IMR-90 (cell line): ENCODE measurements around the gene TIMM13. TPM values are rescaled to one million over a fixed set of nuclear protein-coding genes. Genes with fewer than 3 reads are reported as not detected.
A peak's percentile ranks its signal among the peaks of the same experiment; 100 is the strongest.

Source experiments
- ATAC-seq: fragments of 200-7000 bp; cut with Tn5 transposase; 2 replicates; pipeline ENCODE4 v1.9.1; 2020; ENCODE audit warnings: low read depth, mild to moderate bottlenecking, moderate library complexity
- BruUV-seq: library from RNA; stranded (reverse); fragments of 400-500 nt; replicated peaks from 2 replicates; lab custom pipeline; 2021; lab: Mats Ljungman, UMichigan
- CTCF ChIA-PET: fragments of 300-600 bp; formaldehyde crosslinking; extraction: SDS; loops from one replicate; lab custom pipeline; 2021; ENCODE audit warnings: antibody characterized with exemption; lab: Yijun Ruan, JAX
- POLR2A ChIA-PET: fragments of 300-600 bp; sonication (Branson Sonifier 250); formaldehyde crosslinking; loops from one replicate; lab custom pipeline; 2022; ENCODE audit warnings: antibody characterized with exemption; ENCODE audit not compliant: unreplicated experiment; lab: Charles Lee
- DNase-seq: peaks from one replicate; pipeline ENCODE4 v3.0.0; 2013
- H2AFZ ChIP-seq: replicated peaks from 2 replicates; pipeline ENCODE3; 2013; ENCODE audit warnings: low read length, mild to moderate bottlenecking; ENCODE audit not compliant: poor library complexity
- H2AK5ac ChIP-seq: 2 replicates; pipeline ENCODE4 v1.6.1; 2013; ENCODE audit warnings: low read depth, low read length, inconsistent platforms
- H2AK9ac ChIP-seq: replicated peaks from 2 replicates; pipeline ENCODE3; 2013; ENCODE audit warnings: mild to moderate bottlenecking, low read depth, low read length, moderate library complexity; ENCODE audit not compliant: poor library complexity
- H2BK120ac ChIP-seq: 2 replicates; pipeline ENCODE4 v1.6.1; 2013; ENCODE audit warnings: low read depth, low read length, inconsistent platforms
- H2BK15ac ChIP-seq: 3 replicates; pipeline ENCODE4 v1.6.1; 2013; ENCODE audit warnings: low read depth, low read length, inconsistent platforms
- H2BK20ac ChIP-seq: 2 replicates; pipeline ENCODE4 v1.6.1; 2013; ENCODE audit warnings: low read depth, mild to moderate bottlenecking, inconsistent platforms, low read length, moderate library complexity
- H2BK5ac ChIP-seq: 2 replicates; pipeline ENCODE4 v1.6.1; 2013; ENCODE audit warnings: mild to moderate bottlenecking, low read depth, low read length, inconsistent platforms; ENCODE audit not compliant: poor library complexity, severe bottlenecking
- H3K14ac ChIP-seq: replicated peaks from 2 replicates; pipeline ENCODE4 v1.6.1; 2013; ENCODE audit warnings: low read depth, low read length, inconsistent platforms
- H3K18ac ChIP-seq: 2 replicates; pipeline ENCODE4 v1.6.1; 2013; ENCODE audit warnings: low read depth, low read length, control low read depth
- H3K23ac ChIP-seq: 2 replicates; pipeline ENCODE4 v1.6.1; 2013; ENCODE audit warnings: low read depth, low read length, inconsistent platforms
- H3K27ac ChIP-seq: 2 replicates; pipeline ENCODE4 v1.5.1; 2013; ENCODE audit warnings: mild to moderate bottlenecking, control low read depth, low read length; ENCODE audit not compliant: insufficient read depth
- H3K27me3 ChIP-seq: 2 replicates; pipeline ENCODE4 v1.6.1; 2013; ENCODE audit warnings: low read length; ENCODE audit not compliant: control insufficient read depth, insufficient read depth
- H3K36me3 ChIP-seq: 2 replicates; pipeline ENCODE4 v1.6.1; 2013; ENCODE audit warnings: low read length, mixed read lengths; ENCODE audit not compliant: control insufficient read depth, insufficient read depth
- H3K4ac ChIP-seq: 2 replicates; pipeline ENCODE4 v1.6.1; 2013; ENCODE audit warnings: low read depth, low read length, inconsistent platforms
- H3K4me1 ChIP-seq: 2 replicates; pipeline ENCODE4 v1.6.1; 2013; ENCODE audit warnings: low read length, mixed read lengths; ENCODE audit not compliant: control insufficient read depth, insufficient read depth
- H3K4me2 ChIP-seq: 2 replicates; pipeline ENCODE4 v1.6.1; 2013; ENCODE audit warnings: low read depth, mild to moderate bottlenecking, control low read depth, low read length, moderate library complexity
- H3K4me3 ChIP-seq: 2 replicates; pipeline ENCODE4 v1.5.1; 2013; ENCODE audit warnings: low read depth, mild to moderate bottlenecking, control low read depth, low read length, moderate library complexity; ENCODE audit not compliant: insufficient read depth
- H3K56ac ChIP-seq: 2 replicates; pipeline ENCODE4 v1.6.1; 2013; ENCODE audit warnings: low read length, inconsistent platforms; ENCODE audit not compliant: insufficient read depth; ENCODE audit errors: extremely low read depth
- H3K79me1 ChIP-seq, 2 experiments: 2 replicates each; pipeline ENCODE4 v1.6.1; 2013; ENCODE audit warnings: low read length in 2 of 2, inconsistent platforms in 1 of 2, low read depth in 1 of 2
- H3K9ac ChIP-seq: 2 replicates; pipeline ENCODE4 v1.6.1; 2013; ENCODE audit warnings: low read depth, low read length, control low read depth
- H3K9me1 ChIP-seq: 2 replicates; pipeline ENCODE4 v1.6.1; 2013; ENCODE audit warnings: low read length, inconsistent platforms; ENCODE audit not compliant: insufficient read depth
- H3K9me3 ChIP-seq: 2 replicates; pipeline ENCODE4 v1.6.1; 2013; ENCODE audit warnings: low read length; ENCODE audit not compliant: control insufficient read depth, insufficient read depth
- H4K20me1 ChIP-seq: 2 replicates; pipeline ENCODE4 v1.6.1; 2013; ENCODE audit warnings: low read length, inconsistent platforms; ENCODE audit not compliant: insufficient read depth
- H4K5ac ChIP-seq: 2 replicates; pipeline ENCODE4 v1.6.1; 2013; ENCODE audit warnings: mild to moderate bottlenecking, low read depth, low read length, control low read depth
- H4K8ac ChIP-seq, 2 experiments: 2 replicates each; pipeline ENCODE4 v1.6.1; 2013; ENCODE audit warnings: low read depth in 2 of 2, low read length in 2 of 2, control low read depth in 1 of 2, inconsistent platforms in 1 of 2
- H4K91ac ChIP-seq: 2 replicates; pipeline ENCODE4 v1.6.1; 2013; ENCODE audit warnings: low read depth, low read length, inconsistent platforms; ENCODE audit not compliant: insufficient read depth
- CHD1 ChIP-seq: IDR thresholded peaks from 2 replicates; pipeline ENCODE4 v1.6.1; 2012; ENCODE audit warnings: low read depth, low read length, improper control_type of control experiment
- ELK1 ChIP-seq: fragments of 150-350 bp; IDR thresholded peaks from 2 replicates; pipeline ENCODE4 v1.6.1; 2016; ENCODE audit warnings: low read depth, mild to moderate bottlenecking, low read length, moderate library complexity, borderline replicate concordance
- FOS ChIP-seq: fragments of 150-350 bp; IDR thresholded peaks from 2 replicates; pipeline ENCODE4 v1.6.1; 2016; ENCODE audit warnings: low read depth, low read length
- MXI1 ChIP-seq: IDR thresholded peaks from 2 replicates; pipeline ENCODE4 v1.6.1; 2012; ENCODE audit warnings: low read depth, mild to moderate bottlenecking, low read length, moderate library complexity, borderline replicate concordance
- RAD21 ChIP-seq: IDR thresholded peaks from 2 replicates; pipeline ENCODE4 v1.6.1; 2012; ENCODE audit warnings: low read length, improper control_type of control experiment
- SMC3 ChIP-seq: fragments of 150-350 bp; IDR thresholded peaks from 2 replicates; pipeline ENCODE4 v1.6.1; 2016; ENCODE audit warnings: low read depth, mild to moderate bottlenecking, antibody characterized with exemption, low read length, moderate library complexity
- WGBS, 2 experiments: methylation state at CpG; one replicate each; pipeline versions ENCODE4 v1.1.5 to v1.1.7; 2013; ENCODE audit warnings: missing lambda C conversion rate in 2 of 2; ENCODE audit not compliant: insufficient read length in 1 of 2; ENCODE audit errors: extremely low coverage in 2 of 2; 5-methylcytosine and 5-hydroxymethylcytosine counted together
- dilution Hi-C: fragments of 300-500 bp; cut with HindIII; formaldehyde crosslinking; loops from one replicate; pipeline ENCODE4 v1.14.3; 2018; ENCODE audit warnings: low sequenced_read_pairs; ENCODE audit not compliant: unreplicated experiment
- in situ Hi-C: fragments of 300-500 bp; cut with MboI; formaldehyde crosslinking; loops from 3 replicates; pipeline ENCODE4 v1.14.3; 2019; ENCODE audit warnings: low sequenced_read_pairs, inconsistent platforms, mixed read lengths
- intact Hi-C: fragments of 100-400 bp; cut with micrococcal nuclease; formaldehyde crosslinking; loops from 2 replicates; pipeline ENCODE4 v1.10.0; 2022
- polyA plus RNA-seq, 3 experiments: library from polyadenylated mRNA; depleted of rRNA; stranded (reverse); fragments of >200 nt; gene quantifications; 2 replicates each; pipeline ENCODE4 v1.2.3, GENCODE V29; 2012; ENCODE audit warnings: low replicate concordance in 1 of 3
- total RNA-seq: library from RNA; depleted of rRNA; stranded (reverse); fragments of >200 nt; gene quantifications from 2 replicates; pipeline ENCODE4 v1.2.3, GENCODE V29; 2012

TIMM13 gene
- total and polyA plus RNA-seq, 2 of the 4 experiments (the other 2 are of a cell fraction), result 21.0 to 62.3 TPM

- 68% methylated on average over 14 of the region's 25 CpGs; no CpG with 5 or more reads in 1 of the 2 experiments for WGBS, 2 experiments
- H3K14ac ChIP-seq, result no peak overlapping the region
- no peak overlapping the region for H2AK9ac ChIP-seq
- no peak overlapping the region for H2BK120ac ChIP-seq
- H3K4me3 ChIP-seq, result no peak overlapping the region
- dilution Hi-C loops, result no loop called here
- H2AFZ ChIP-seq, result peak overlapping the region; percentile 11
- no peak overlapping the region for H4K8ac ChIP-seq
- ChIA-PET CTCF (no interaction called here), POLR2A (no interaction called here)
- no peak overlapping the region for H4K5ac ChIP-seq
- H3K56ac ChIP-seq, result no peak overlapping the region
- no peaks in the 10 kb centered on the region for H3K9me1 ChIP-seq
- H4K20me1 ChIP-seq, result no peaks in the 10 kb centered on the region
- H3K4me1 ChIP-seq, result no peaks in the 10 kb centered on the region
- no peak overlapping the region for H4K91ac ChIP-seq
- no peak for TF ChIP-seq CHD1
- TF ChIP-seq MXI1, result no peak
- no peak for TF ChIP-seq ELK1
- no peak for TF ChIP-seq RAD21
- no peak for TF ChIP-seq FOS
- TF ChIP-seq SMC3, result no peak
- ATAC-seq, result no peak; the same call in 1 of the 2 replicates
- H2AK5ac ChIP-seq, result no peak overlapping the region
- no peak overlapping the region for H3K18ac ChIP-seq
- BruUV-seq, result no TSS peak
- H2BK15ac ChIP-seq, result no peak overlapping the region
- H2BK20ac ChIP-seq, result no peak overlapping the region
- no peak for DNase-seq
- intact Hi-C loops, result no loop called here
- H3K9me3 ChIP-seq, result peaks cover 14% of the 10 kb centered on the region
- H3K4me2 ChIP-seq, result no peak overlapping the region
- no peak overlapping the region for H3K23ac ChIP-seq
- H3K27ac ChIP-seq, result no peak overlapping the region
- no peak overlapping the region for H2BK5ac ChIP-seq
- in situ Hi-C loops, result no loop called here
- no peaks in the 10 kb centered on the region for H3K79me1 ChIP-seq
- peaks cover 3% of the 10 kb centered on the region; the same call in 1 of the 2 replicates for H3K27me3 ChIP-seq
- H3K36me3 ChIP-seq, result no peaks in the 10 kb centered on the region
- no peak overlapping the region for H3K4ac ChIP-seq
- H3K9ac ChIP-seq, result no peak overlapping the region
Observed at GRCh38 chr19:2408247-2408646, 19.1 kb downstream of the TIMM13 start.
